ENCODE data around the gene MUL1.
"Not testable (repeated sequence)": the region's sequence is repeated elsewhere in the genome, so short reads cannot be mapped to it uniquely, and the experiment has no call there.

The MUL1 gene

GRCh38 chr1:20507248-20507563, 745 bp downstream of the MUL1 start:
- H3K9ac ChIP-seq (ENCODE audit: insufficient read length, low read depth): peak overlapping the region; percentile 94
- TF ChIP-seq SUZ12 (IDR thresholded peaks at IDR 0.05; ENCODE audit: extremely low read depth, insufficient read depth, insufficient read length): no peak
- TF ChIP-seq ZNF274 (IDR thresholded peaks at IDR 0.05; ENCODE audit: low read depth, low read length): no peak
- no peak for TF ChIP-seq YY1 (IDR thresholded peaks at IDR 0.05; ENCODE audit: insufficient read depth, insufficient read length)
- DNase-seq (ENCODE audit: low read depth, low spot score): no peak
- no peaks in the 10 kb centered on the region for H3K4me1 ChIP-seq (ENCODE audit: insufficient read depth, insufficient read length)
- no peaks in the 10 kb centered on the region for H3K9me3 ChIP-seq (ENCODE audit: insufficient read depth, low read length)
- H3K27me3 ChIP-seq (ENCODE audit: insufficient read depth, insufficient read length): no peaks in the 10 kb centered on the region
- peak overlapping the region; percentile 92 for H3K4me3 ChIP-seq (ENCODE audit: insufficient read length, low read depth)
- H3K36me3 ChIP-seq (ENCODE audit: insufficient read depth, insufficient read length, low read length): peaks cover 19% of the 10 kb centered on the region

- no peak overlapping the region for H3K4me3 ChIP-seq (ENCODE audit: insufficient read length, low read depth)
- H3K4me1 ChIP-seq (ENCODE audit: insufficient read depth, insufficient read length): no peaks in the 10 kb centered on the region
- no peak for TF ChIP-seq ZNF274 (IDR thresholded peaks at IDR 0.05; ENCODE audit: low read depth, low read length)
- no peak for TF ChIP-seq SUZ12 (IDR thresholded peaks at IDR 0.05; ENCODE audit: extremely low read depth, insufficient read depth, insufficient read length)
- TF ChIP-seq YY1 (IDR thresholded peaks at IDR 0.05; ENCODE audit: insufficient read depth, insufficient read length): no peak
- H3K36me3 ChIP-seq (ENCODE audit: insufficient read depth, insufficient read length, low read length): peaks cover 37% of the 10 kb centered on the region
- H3K9me3 ChIP-seq (ENCODE audit: insufficient read depth, low read length): no peaks in the 10 kb centered on the region
- no peaks in the 10 kb centered on the region for H3K27me3 ChIP-seq (ENCODE audit: insufficient read depth, insufficient read length)
- no peak for DNase-seq (ENCODE audit: low read depth, low spot score)
- H3K9ac ChIP-seq (ENCODE audit: insufficient read length, low read depth): no peak overlapping the region
These were observed 2.5 kb downstream of the MUL1 start for GRCh38 chr1:20505488-20505887.

GRCh38 chr1:20500716-20501115, 7.2 kb downstream of the MUL1 start:
- H3K4me3 ChIP-seq (ENCODE audit: insufficient read length, low read depth): no peak overlapping the region
- H3K36me3 ChIP-seq (ENCODE audit: insufficient read depth, insufficient read length, low read length): peaks cover 57% of the 10 kb centered on the region
- TF ChIP-seq YY1 (IDR thresholded peaks at IDR 0.05; ENCODE audit: insufficient read depth, insufficient read length) (no peak), SUZ12 (IDR thresholded peaks at IDR 0.05; ENCODE audit: extremely low read depth, insufficient read depth, insufficient read length) (no peak), ZNF274 (IDR thresholded peaks at IDR 0.05; ENCODE audit: low read depth, low read length) (no peak)
- H3K4me1 ChIP-seq (ENCODE audit: insufficient read depth, insufficient read length): no peaks in the 10 kb centered on the region
- no peaks in the 10 kb centered on the region for H3K9me3 ChIP-seq (ENCODE audit: insufficient read depth, low read length)
- DNase-seq (ENCODE audit: low read depth, low spot score): no peak
- H3K27me3 ChIP-seq (ENCODE audit: insufficient read depth, insufficient read length): no peaks in the 10 kb centered on the region
- no peak overlapping the region for H3K9ac ChIP-seq (ENCODE audit: insufficient read length, low read depth)

- Histone ChIP-seq H3K9ac (ENCODE audit: insufficient read length, low read depth) (no peak overlapping the region), H3K9me3 (ENCODE audit: insufficient read depth, low read length) (no peaks in the 10 kb centered on the region), H3K36me3 (ENCODE audit: insufficient read depth, insufficient read length, low read length) (peaks cover 55% of the 10 kb centered on the region), H3K4me1 (ENCODE audit: insufficient read depth, insufficient read length) (no peaks in the 10 kb centered on the region), H3K4me3 (ENCODE audit: insufficient read length, low read depth) (no peak overlapping the region), H3K27me3 (ENCODE audit: insufficient read depth, insufficient read length) (no peaks in the 10 kb centered on the region)
- DNase-seq (ENCODE audit: low read depth, low spot score): no peak
- TF ChIP-seq SUZ12 (IDR thresholded peaks at IDR 0.05; ENCODE audit: extremely low read depth, insufficient read depth, insufficient read length) (no peak), YY1 (IDR thresholded peaks at IDR 0.05; ENCODE audit: insufficient read depth, insufficient read length) (no peak), ZNF274 (IDR thresholded peaks at IDR 0.05; ENCODE audit: low read depth, low read length) (no peak)
These were observed 8.2 kb downstream of the MUL1 start for GRCh38 chr1:20499718-20500117.

GRCh38 chr1:20499105-20499504, 8.8 kb downstream of the MUL1 start:
- no peak overlapping the region for H3K4me3 ChIP-seq (ENCODE audit: insufficient read length, low read depth)
- no peaks in the 10 kb centered on the region for H3K9me3 ChIP-seq (ENCODE audit: insufficient read depth, low read length)

GRCh38 chr1:20498116-20498515, 9.8 kb downstream of the MUL1 start:
- H3K4me3 ChIP-seq (ENCODE audit: insufficient read length, low read depth): no peak overlapping the region
- no peak overlapping the region for H3K9ac ChIP-seq (ENCODE audit: insufficient read length, low read depth)
- H3K9me3 ChIP-seq (ENCODE audit: insufficient read depth, low read length): no peaks in the 10 kb centered on the region
- H3K27me3 ChIP-seq (ENCODE audit: insufficient read depth, insufficient read length): no peaks in the 10 kb centered on the region
- TF ChIP-seq SUZ12 (IDR thresholded peaks at IDR 0.05; ENCODE audit: extremely low read depth, insufficient read depth, insufficient read length): no peak
- no peak for TF ChIP-seq ZNF274 (IDR thresholded peaks at IDR 0.05; ENCODE audit: low read depth, low read length)
- no peak for TF ChIP-seq YY1 (IDR thresholded peaks at IDR 0.05; ENCODE audit: insufficient read depth, insufficient read length)
- no peak for DNase-seq (ENCODE audit: low read depth, low spot score)
- no peaks in the 10 kb centered on the region for H3K4me1 ChIP-seq (ENCODE audit: insufficient read depth, insufficient read length)
- H3K36me3 ChIP-seq (ENCODE audit: insufficient read depth, insufficient read length, low read length): peaks cover 53% of the 10 kb centered on the region

More at GRCh38 chr1:20499105-20499504, 8.8 kb downstream of the MUL1 start:
- H3K4me1 ChIP-seq (ENCODE audit: insufficient read depth, insufficient read length): no peaks in the 10 kb centered on the region
- H3K9ac ChIP-seq (ENCODE audit: insufficient read length, low read depth): no peak overlapping the region
- H3K36me3 ChIP-seq (ENCODE audit: insufficient read depth, insufficient read length, low read length): peaks cover 55% of the 10 kb centered on the region
- DNase-seq (ENCODE audit: low read depth, low spot score): no peak
- H3K27me3 ChIP-seq (ENCODE audit: insufficient read depth, insufficient read length): no peaks in the 10 kb centered on the region
- TF ChIP-seq YY1 (IDR thresholded peaks at IDR 0.05; ENCODE audit: insufficient read depth, insufficient read length): no peak
- no peak for TF ChIP-seq ZNF274 (IDR thresholded peaks at IDR 0.05; ENCODE audit: low read depth, low read length)
- TF ChIP-seq SUZ12 (IDR thresholded peaks at IDR 0.05; ENCODE audit: extremely low read depth, insufficient read depth, insufficient read length): no peak

GRCh38 chr1:20497506-20497905, 10.4 kb downstream of the MUL1 start:
- no peaks in the 10 kb centered on the region for H3K27me3 ChIP-seq (ENCODE audit: insufficient read depth, insufficient read length)
- TF ChIP-seq ZNF274 (IDR thresholded peaks at IDR 0.05; ENCODE audit: low read depth, low read length) (no peak), SUZ12 (IDR thresholded peaks at IDR 0.05; ENCODE audit: extremely low read depth, insufficient read depth, insufficient read length) (no peak), YY1 (IDR thresholded peaks at IDR 0.05; ENCODE audit: insufficient read depth, insufficient read length) (no peak)

GRCh38 chr1:20496725-20497383, 11.1 kb downstream of the MUL1 start:
- not testable (repeated sequence) for H3K9me3 ChIP-seq (ENCODE audit: insufficient read depth, low read length); H3K9ac ChIP-seq (ENCODE audit: insufficient read length, low read depth); H3K27me3 ChIP-seq (ENCODE audit: insufficient read depth, insufficient read length); H3K4me1 ChIP-seq (ENCODE audit: insufficient read depth, insufficient read length); DNase-seq (ENCODE audit: low read depth, low spot score); H3K4me3 ChIP-seq (ENCODE audit: insufficient read length, low read depth)
- peaks cover 42% of the 10 kb centered on the region for H3K36me3 ChIP-seq (ENCODE audit: insufficient read depth, insufficient read length, low read length)

More at GRCh38 chr1:20497506-20497905, 10.4 kb downstream of the MUL1 start:
- Histone ChIP-seq H3K4me1 (ENCODE audit: insufficient read depth, insufficient read length) (no peaks in the 10 kb centered on the region), H3K9me3 (ENCODE audit: insufficient read depth, low read length) (no peaks in the 10 kb centered on the region), H3K4me3 (ENCODE audit: insufficient read length, low read depth) (no peak overlapping the region), H3K36me3 (ENCODE audit: insufficient read depth, insufficient read length, low read length) (peaks cover 47% of the 10 kb centered on the region), H3K9ac (ENCODE audit: insufficient read length, low read depth) (no peak overlapping the region)
- DNase-seq (ENCODE audit: low read depth, low spot score): no peak

All from NT2/D1 (cell line).